H9 (cell line): ENCODE results near the gene DGKH. TPM values are rescaled to one million over a fixed set of nuclear protein-coding genes. Genes with fewer than 3 reads are reported as not detected.

Experiments used
- DNase-seq: peaks from one replicate; pipeline ENCODE4 v3.0.0-alpha.2; 2017
- H2AFZ ChIP-seq: one replicate; pipeline ENCODE4 v1.6.1; 2013; ENCODE audit warnings: mild to moderate bottlenecking, low read length, control low read depth, moderate library complexity
- H2AK5ac ChIP-seq: 2 replicates; pipeline ENCODE4 v1.6.1; 2013; ENCODE audit warnings: low read length, control low read depth, mixed read lengths; ENCODE audit not compliant: insufficient read length
- H2BK120ac ChIP-seq: one replicate; pipeline ENCODE4 v1.6.1; 2013; ENCODE audit warnings: low read depth, mild to moderate bottlenecking, low read length, control low read depth, inconsistent platforms; ENCODE audit not compliant: poor library complexity, severe bottlenecking
- H2BK12ac ChIP-seq: 2 replicates; pipeline ENCODE4 v1.6.1; 2013; ENCODE audit warnings: low read length, control low read depth, mixed read lengths, low read depth; ENCODE audit not compliant: insufficient read length
- H2BK15ac ChIP-seq: 2 replicates; pipeline ENCODE4 v1.6.1; 2013; ENCODE audit warnings: low read depth, low read length, control low read depth
- H2BK20ac ChIP-seq: one replicate; pipeline ENCODE4 v1.6.1; 2013; ENCODE audit warnings: low read depth, mild to moderate bottlenecking, low read length, control low read depth, inconsistent platforms; ENCODE audit not compliant: poor library complexity, severe bottlenecking
- H2BK5ac ChIP-seq: 2 replicates; pipeline ENCODE4 v1.6.1; 2013; ENCODE audit warnings: low read length, control low read depth, mixed read lengths; ENCODE audit not compliant: insufficient read length
- H3K14ac ChIP-seq: 2 replicates; pipeline ENCODE4 v1.6.1; 2013; ENCODE audit warnings: low read length, control low read depth; ENCODE audit not compliant: insufficient read depth
- H3K18ac ChIP-seq: 2 replicates; pipeline ENCODE4 v1.6.1; 2013; ENCODE audit warnings: low read depth, mild to moderate bottlenecking, mixed read lengths, low read length, control low read depth; ENCODE audit not compliant: insufficient read length
- H3K23ac ChIP-seq: 2 replicates; pipeline ENCODE4 v1.6.1; 2013; ENCODE audit warnings: low read length, control low read depth, mixed read lengths, low read depth; ENCODE audit not compliant: insufficient read length
- H3K23me2 ChIP-seq: 2 replicates; pipeline ENCODE4 v1.6.1; 2013; ENCODE audit warnings: low read depth, mild to moderate bottlenecking, mixed read lengths, low read length, control low read depth; ENCODE audit not compliant: insufficient read length, poor library complexity, severe bottlenecking
- H3K27ac ChIP-seq: 2 replicates; pipeline ENCODE4 v1.5.1; 2013; ENCODE audit warnings: low read length, control low read depth, mixed read lengths, low read depth; ENCODE audit not compliant: insufficient read length
- H3K27me3 ChIP-seq: 2 replicates; pipeline ENCODE4 v1.6.1; 2013; ENCODE audit warnings: low read length, control low read depth, inconsistent platforms; ENCODE audit not compliant: insufficient read depth
- H3K4ac ChIP-seq: 2 replicates; pipeline ENCODE4 v1.6.1; 2013; ENCODE audit warnings: low read depth, mild to moderate bottlenecking, control low read depth, inconsistent platforms, low read length, moderate library complexity
- H3K4me1 ChIP-seq: 2 replicates; pipeline ENCODE4 v1.6.1; 2013; ENCODE audit warnings: low read length, control low read depth, inconsistent platforms; ENCODE audit not compliant: insufficient read depth
- H3K4me2 ChIP-seq: 2 replicates; pipeline ENCODE4 v1.6.1; 2013; ENCODE audit warnings: low read length, control low read depth, mixed read lengths; ENCODE audit not compliant: insufficient read length, insufficient read depth
- H3K56ac ChIP-seq: 2 replicates; pipeline ENCODE4 v1.6.1; 2013; ENCODE audit warnings: low read depth, mild to moderate bottlenecking, mixed read lengths, low read length, control low read depth; ENCODE audit not compliant: insufficient read length
- H3K79me1 ChIP-seq: 2 replicates; pipeline ENCODE4 v1.6.1; 2013; ENCODE audit warnings: low read depth, mild to moderate bottlenecking, moderate library complexity, low read length, control low read depth, inconsistent platforms; ENCODE audit not compliant: insufficient read depth, poor library complexity, severe bottlenecking
- H3K79me2 ChIP-seq: 2 replicates; pipeline ENCODE4 v1.6.1; 2013; ENCODE audit warnings: low read length, control low read depth, inconsistent platforms; ENCODE audit not compliant: insufficient read depth
- H3K9ac ChIP-seq: 2 replicates; pipeline ENCODE4 v1.6.1; 2013; ENCODE audit warnings: low read length, control low read depth, mixed read lengths; ENCODE audit not compliant: insufficient read length; ENCODE audit errors: extremely low read depth
- H3K9me3 ChIP-seq: one replicate; pipeline ENCODE4 v1.6.1; 2013; ENCODE audit warnings: low read depth, low read length, inconsistent platforms; ENCODE audit not compliant: control insufficient read depth
- H3T11ph ChIP-seq: one replicate; pipeline ENCODE4 v1.6.1; 2013; ENCODE audit warnings: mild to moderate bottlenecking, low read length, control low read depth, inconsistent platforms
- H4K20me1 ChIP-seq: one replicate; pipeline ENCODE4 v1.6.1; 2013; ENCODE audit not compliant: control insufficient read depth, insufficient read length, insufficient read depth
- H4K5ac ChIP-seq: 2 replicates; pipeline ENCODE4 v1.6.1; 2013; ENCODE audit warnings: low read depth, mild to moderate bottlenecking, mixed read lengths, low read length, control low read depth; ENCODE audit not compliant: insufficient read length
- H4K8ac ChIP-seq: replicated peaks from 2 replicates; pipeline ENCODE4 v1.6.1; 2013; ENCODE audit warnings: low read length, control low read depth, mixed read lengths, low read depth; ENCODE audit not compliant: insufficient read length
- H4K91ac ChIP-seq: 2 replicates; pipeline ENCODE4 v1.6.1; 2013; ENCODE audit warnings: low read depth, mild to moderate bottlenecking, moderate library complexity, mixed read lengths, low read length, control low read depth; ENCODE audit not compliant: insufficient read length
- H3K27ac Mint-ChIP-seq, 3 experiments: 2 replicates in 2 of 3; 3 replicates in 1 of 3; pipeline ENCODE4 v1.8.0; 2020 to 2021; ENCODE audit warnings: mixed read lengths in 3 of 3, mild to moderate bottlenecking in 1 of 3, moderate library complexity in 1 of 3
- H3K27me3 Mint-ChIP-seq: 2 replicates; pipeline ENCODE4 v1.8.0; 2021; ENCODE audit warnings: low read depth, mild to moderate bottlenecking, moderate library complexity, mixed read lengths
- H3K36me3 Mint-ChIP-seq, 3 experiments: 2 replicates in 2 of 3; 3 replicates in 1 of 3; pipeline ENCODE4 v1.8.0; 2020 to 2021; ENCODE audit warnings: low read depth in 3 of 3, mixed read lengths in 3 of 3; ENCODE audit not compliant: insufficient read depth in 1 of 3
- H3K4me1 Mint-ChIP-seq, 2 experiments: 2 replicates each; pipeline ENCODE4 v1.8.0; 2020; ENCODE audit warnings: mixed read lengths in 2 of 2
- H3K4me3 Mint-ChIP-seq, 2 experiments: 2 replicates in 1 of 2; 3 replicates in 1 of 2; pipeline ENCODE4 v1.8.0; 2020 to 2021; ENCODE audit warnings: mild to moderate bottlenecking in 2 of 2, mixed read lengths in 2 of 2, moderate library complexity in 1 of 2
- H3K9me3 Mint-ChIP-seq, 2 experiments: 2 replicates in 1 of 2; 3 replicates in 1 of 2; pipeline ENCODE4 v1.8.0; 2020; ENCODE audit warnings: mild to moderate bottlenecking in 2 of 2, mixed read lengths in 2 of 2, moderate library complexity in 1 of 2
- CTCF ChIP-seq: fragments of 200-600 bp; sonication (generic); conservative IDR thresholded peaks from 3 replicates; pipeline ENCODE4 v1.8.0; 2021; ENCODE audit warnings: antibody characterized with exemption, mild to moderate bottlenecking
- WGBS: extraction: QIAGEN DNeasy Blood & Tissue Kit; methylation state at CpG from one replicate; pipeline ENCODE4 v1.1.7; 2013; ENCODE audit warnings: missing lambda C conversion rate, low lambda C conversion rate, mixed read lengths; ENCODE audit not compliant: insufficient read length; ENCODE audit errors: extremely low coverage; 5-methylcytosine and 5-hydroxymethylcytosine counted together
- total RNA-seq: library from RNA; stranded (reverse); gene quantifications from 2 replicates; pipeline ENCODE4 v1.2.1, GENCODE V29; 2021

Gene DGKH
- total RNA-seq, 1 experiment from 2014 or later = 8.6 TPM

- DNase-seq = no peak
- H3K56ac ChIP-seq = no peak overlapping the region
- H2AFZ ChIP-seq = no peak overlapping the region
Observed at GRCh38 chr13:42123600-42123999, 75.2 kb downstream of the DGKH start.

More at GRCh38 chr13:42123600-42123999, 75.2 kb downstream of the DGKH start:
- H3K27ac Mint-ChIP-seq = no peak overlapping the region
- Histone ChIP-seq H2BK12ac (no peak overlapping the region), H2BK5ac (no peak overlapping the region), H3K23me2 (no peaks in the 10 kb centered on the region), H4K91ac (no peak overlapping the region), H3K4ac (no peak overlapping the region), H3K79me2 (no peaks in the 10 kb centered on the region), H3K9ac (no peak overlapping the region), H3K9me3 (no peaks in the 10 kb centered on the region), H4K20me1 (no peaks in the 10 kb centered on the region), H3K4me1 (no peaks in the 10 kb centered on the region; the same call in 1 of the 2 replicates), H3K23ac (no peak overlapping the region), H3K27me3 (no peaks in the 10 kb centered on the region), H4K8ac (no peak overlapping the region), H3T11ph (no peak overlapping the region), H3K79me1 (no peaks in the 10 kb centered on the region), H2AK5ac (no peak overlapping the region), H2BK120ac (no peak overlapping the region), H4K5ac (no peak overlapping the region), H3K4me2 (no peak overlapping the region), H3K14ac (no peak overlapping the region), H2BK15ac (no peak overlapping the region), H3K18ac (no peak overlapping the region), H3K27ac (no peak overlapping the region), H2BK20ac (no peak overlapping the region)
- H3K36me3 Mint-ChIP-seq = peaks cover 0 to 4% (median 0%) of the 10 kb centered on the region in 3 experiments; a peak in 1 of 7 replicates
- no CpG with 5 or more reads among the region's 2 CpGs for WGBS
- no peak overlapping the region for H3K4me3 Mint-ChIP-seq
- peaks cover 27 to 32% of the 10 kb centered on the region in 2 experiments for H3K4me1 Mint-ChIP-seq
- H3K27me3 Mint-ChIP-seq = no peaks in the 10 kb centered on the region
- no peak for TF ChIP-seq CTCF
- no peaks in the 10 kb centered on the region for H3K9me3 Mint-ChIP-seq
